Lower leg skin (tissue), 3 donors: ENCODE data around the gene CLDN12.

Experiments used
- CTCF ChIP-seq, 3 donors: fragments of 450-650 bp; IDR thresholded peaks; one replicate each; pipeline ENCODE4 v1.5.1; 2016; ENCODE audit warnings: antibody characterized with exemption in 3 of 3, mild to moderate bottlenecking in 3 of 3, moderate library complexity in 2 of 3
- POLR2A ChIP-seq, 2 donors: fragments of 450-650 bp; IDR thresholded peaks; one replicate each; pipeline ENCODE4 v1.6.1; 2016 to 2017; ENCODE audit warnings: antibody characterized with exemption in 2 of 2, mild to moderate bottlenecking in 1 of 2, moderate library complexity in 1 of 2

- TF ChIP-seq CTCF (IDR thresholded peaks at IDR 0.05) (no peak), POLR2A (IDR thresholded peaks at IDR 0.05) (no peak)
These were observed 19.8 kb upstream of the CLDN12 start for GRCh38 chr7:90383422-90383821.
